CD4-positive, alpha-beta memory T cell (primary cell): ENCODE results near the gene DUOXA2. TPM values are rescaled to one million over a fixed set of nuclear protein-coding genes. Genes with fewer than 3 reads are reported as not detected.
"Not testable (repeated sequence)": the region's sequence is repeated elsewhere in the genome, so short reads cannot be mapped to it uniquely, and the experiment has no call there.

ENCODE experiments used
- CTCF ChIA-PET: fragments of 350-600 bp; sonication (Branson Sonifier 250); formaldehyde crosslinking; loops from one replicate; lab custom pipeline; 2021; ENCODE audit warnings: inconsistent platforms; ENCODE audit not compliant: partially characterized antibody; lab: Charles Lee
- POLR2A ChIA-PET: fragments of 350-600 bp; sonication (Branson Sonifier 250); formaldehyde crosslinking; loops from one replicate; lab custom pipeline; 2021; ENCODE audit not compliant: partially characterized antibody; lab: Charles Lee
- DNase-seq, 5 donors: peaks; one replicate each; pipeline versions ENCODE4 v3.0.0 to v3.0.0-alpha.2; 2020 to 2022; ENCODE audit warnings: mixed read lengths in 1 of 5
- H3K27ac ChIP-seq: one replicate; pipeline ENCODE4 v1.7.0; 2013; ENCODE audit warnings: low read depth, low read length
- H3K27me3 ChIP-seq: 2 replicates; pipeline ENCODE4 v1.7.0; 2013; ENCODE audit warnings: mild to moderate bottlenecking, low read length, moderate library complexity; ENCODE audit not compliant: insufficient read depth
- H3K36me3 ChIP-seq: 2 replicates; pipeline ENCODE4 v1.7.0; 2013; ENCODE audit warnings: mild to moderate bottlenecking, low read length, moderate library complexity; ENCODE audit not compliant: insufficient read depth
- H3K4me1 ChIP-seq: 2 replicates; pipeline ENCODE4 v1.7.0; 2013; ENCODE audit warnings: mild to moderate bottlenecking, low read length, moderate library complexity; ENCODE audit not compliant: insufficient read depth
- H3K4me3 ChIP-seq, 2 donors: one replicate each; pipeline ENCODE4 v1.7.0; 2013; ENCODE audit warnings: low read length in 2 of 2, mild to moderate bottlenecking in 1 of 2
- H3K9me3 ChIP-seq, 2 donors: one replicate each; pipeline ENCODE4 v1.7.0; 2013; ENCODE audit warnings: low read length in 2 of 2, control low read depth in 1 of 2; ENCODE audit not compliant: control insufficient read depth in 1 of 2
- H3K27ac Mint-ChIP-seq, 7 donors: one replicate each; pipeline ENCODE4 v1.8.0; 2020 to 2021; ENCODE audit warnings: mixed read lengths in 7 of 7, mild to moderate bottlenecking in 6 of 7, inconsistent platforms in 3 of 7, moderate library complexity in 3 of 7
- H3K27me3 Mint-ChIP-seq, 2 donors: one replicate each; pipeline ENCODE4 v1.8.0; 2020 to 2021; ENCODE audit warnings: mixed read lengths in 2 of 2
- H3K36me3 Mint-ChIP-seq, 2 donors: one replicate each; pipeline ENCODE4 v1.8.0; 2020 to 2021; ENCODE audit warnings: mixed read lengths in 2 of 2, inconsistent platforms in 1 of 2, mild to moderate bottlenecking in 1 of 2
- H3K4me1 Mint-ChIP-seq, 4 donors: one replicate each; pipeline ENCODE4 v1.8.0; 2020 to 2021; ENCODE audit warnings: mixed read lengths in 4 of 4, mild to moderate bottlenecking in 1 of 4
- H3K4me3 Mint-ChIP-seq, 8 donors: one replicate each; pipeline ENCODE4 v1.8.0; 2020 to 2021; ENCODE audit warnings: mixed read lengths in 8 of 8, mild to moderate bottlenecking in 7 of 8, moderate library complexity in 6 of 8, inconsistent platforms in 3 of 8
- H3K9me3 Mint-ChIP-seq, 8 donors: one replicate each; pipeline ENCODE4 v1.8.0; 2020 to 2021; ENCODE audit warnings: mixed read lengths in 8 of 8, mild to moderate bottlenecking in 5 of 8, inconsistent platforms in 3 of 8, moderate library complexity in 1 of 8
- intact Hi-C: fragments of 100-400 bp; cut with micrococcal nuclease; formaldehyde crosslinking; loops from one replicate; pipeline ENCODE4 v1.15.1; 2023
- polyA plus RNA-seq, 2 donors: library from polyadenylated mRNA; unstranded; fragments of 300-500 nt; fragmentation: Illumina TruSeq; gene quantifications; one replicate each; pipeline ENCODE4 v1.2.3, GENCODE V29; 2021
- total RNA-seq, 2 experiments: library from RNA; stranded (reverse); gene quantifications; one replicate each; pipeline ENCODE4 v1.2.3, GENCODE V29; 2021

The DUOXA2 gene
- total and polyA plus RNA-seq, 4 experiments from 2014 or later = not detected

DNA sequence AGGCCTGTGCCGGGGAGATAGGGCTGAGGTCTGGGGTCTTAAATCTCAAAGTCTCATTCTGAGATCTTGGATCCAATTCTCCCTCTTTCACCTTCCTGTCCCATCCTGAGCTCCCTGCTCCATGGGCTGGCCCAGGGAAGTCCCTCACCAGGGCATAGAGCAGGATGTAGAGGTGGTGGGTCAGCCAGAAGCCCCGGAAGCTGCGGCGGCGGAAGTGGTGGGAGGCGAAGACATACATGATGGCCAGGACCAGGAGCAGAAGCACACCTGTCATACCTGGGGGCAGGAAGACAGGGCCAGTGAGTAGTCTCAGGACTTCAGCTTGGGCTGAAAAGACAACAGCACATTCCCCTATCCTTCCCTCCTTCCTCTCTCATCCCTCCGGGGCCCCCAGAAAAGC is 16.7 kb upstream of the DUOXA2 start:
- Mint-ChIP-seq H3K9me3 (no peaks in the 10 kb centered on the region), H3K4me1 (no peaks in the 10 kb centered on the region), H3K36me3 (no peaks in the 10 kb centered on the region), H3K27ac (no peak overlapping the region), H3K27me3 (peaks cover 0 to 5% of the 10 kb centered on the region in 2 donors), H3K4me3 (no peak overlapping the region)
- ChIA-PET CTCF (no interaction called here), POLR2A (no interaction called here)
- H3K27ac ChIP-seq = no peak overlapping the region
- H3K27me3 ChIP-seq = no peaks in the 10 kb centered on the region
- no peak overlapping the region for H3K4me3 ChIP-seq
- no peaks in the 10 kb centered on the region for H3K4me1 ChIP-seq
- H3K36me3 ChIP-seq = no peaks in the 10 kb centered on the region
- DNase-seq = no peak
- no peaks in the 10 kb centered on the region for H3K9me3 ChIP-seq
- intact Hi-C loops = no loop called here

GRCh38 chr15:45099549-45100165 is 14.5 kb upstream of the DUOXA2 start:
- Histone ChIP-seq H3K27ac (no peak overlapping the region), H3K4me1 (no peaks in the 10 kb centered on the region), H3K9me3 (no peaks in the 10 kb centered on the region), H3K4me3 (no peak overlapping the region), H3K36me3 (no peaks in the 10 kb centered on the region), H3K27me3 (no peaks in the 10 kb centered on the region)
- DNase-seq = no peak
- Mint-ChIP-seq H3K27ac (no peak overlapping the region), H3K4me1 (no peaks in the 10 kb centered on the region), H3K4me3 (no peak overlapping the region), H3K36me3 (no peaks in the 10 kb centered on the region), H3K9me3 (no peaks in the 10 kb centered on the region), H3K27me3 (peaks cover 5 to 10% of the 10 kb centered on the region in 2 donors)
- CTCF ChIA-PET = interaction anchor here (1.7 kb wide), 1 partner anchor 18 kb away, joined by 4 read pairs; no protein-coding TSS in a partner anchor
- POLR2A ChIA-PET = interaction anchor here (0.7 kb wide), 1 partner anchor 192 kb away, joined by 3 read pairs; no protein-coding TSS in a partner anchor
- intact Hi-C loops = no loop called here

- H3K36me3 ChIP-seq = no peaks in the 10 kb centered on the region
- Mint-ChIP-seq H3K27ac (no peak overlapping the region), H3K36me3 (no peaks in the 10 kb centered on the region), H3K4me3 (no peak overlapping the region), H3K27me3 (peaks cover 5 to 12% of the 10 kb centered on the region in 2 donors), H3K9me3 (no peaks in the 10 kb centered on the region), H3K4me1 (no peaks in the 10 kb centered on the region)
- no peaks in the 10 kb centered on the region for H3K4me1 ChIP-seq
- no peaks in the 10 kb centered on the region for H3K27me3 ChIP-seq
- DNase-seq = no peak
- ChIA-PET CTCF (interaction anchor here (1.7 kb wide), 1 partner anchor 17 kb away, joined by 4 read pairs; no protein-coding TSS in a partner anchor), POLR2A (no interaction called here)
- intact Hi-C loops = no loop called here
- H3K27ac ChIP-seq = no peak overlapping the region
- no peaks in the 10 kb centered on the region for H3K9me3 ChIP-seq
- H3K4me3 ChIP-seq = no peak overlapping the region
Measured at GRCh38 chr15:45100884-45101625, 13.1 kb upstream of the DUOXA2 start.

DNA sequence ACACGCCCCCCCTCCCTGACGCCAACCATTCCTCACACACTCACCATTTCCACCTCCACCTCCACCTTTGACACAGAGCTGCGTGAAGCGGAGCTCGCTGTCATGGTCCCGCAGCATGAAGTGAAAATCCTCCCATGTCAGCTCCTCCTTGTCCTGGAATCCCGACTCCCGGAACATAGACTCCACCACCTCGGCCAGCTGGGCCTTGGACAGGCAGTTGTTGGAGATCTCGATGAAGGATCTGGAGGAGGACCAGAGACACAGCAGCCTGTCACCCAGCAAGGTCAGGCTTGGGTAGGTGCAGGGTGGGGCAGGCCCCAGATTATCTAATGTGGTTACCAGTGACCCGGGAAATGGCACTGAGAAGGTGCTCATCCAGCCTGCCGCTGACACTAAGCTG is 12.4 kb upstream of the DUOXA2 start:
- Histone ChIP-seq H3K9me3 (no peaks in the 10 kb centered on the region), H3K4me1 (no peaks in the 10 kb centered on the region), H3K36me3 (no peaks in the 10 kb centered on the region), H3K4me3 (no peak overlapping the region), H3K27me3 (no peaks in the 10 kb centered on the region), H3K27ac (no peak overlapping the region)
- H3K9me3 Mint-ChIP-seq = no peaks in the 10 kb centered on the region
- CTCF ChIA-PET = interaction anchor here (2.2 kb wide), 1 partner anchor 16 kb away, joined by 6 read pairs; no protein-coding TSS in a partner anchor
- H3K27me3 Mint-ChIP-seq = peaks cover 5 to 17% of the 10 kb centered on the region in 2 donors
- H3K4me1 Mint-ChIP-seq = no peaks in the 10 kb centered on the region
- H3K36me3 Mint-ChIP-seq = no peaks in the 10 kb centered on the region
- DNase-seq = no peak
- no peak overlapping the region for H3K4me3 Mint-ChIP-seq
- intact Hi-C loops = no loop called here
- H3K27ac Mint-ChIP-seq = no peak overlapping the region
- POLR2A ChIA-PET = no interaction called here

GRCh38 chr15:45102226-45102625 is 11.9 kb upstream of the DUOXA2 start:
- POLR2A ChIA-PET = no interaction called here
- peaks cover 5 to 17% of the 10 kb centered on the region in 2 donors for H3K27me3 Mint-ChIP-seq
- H3K36me3 ChIP-seq = no peaks in the 10 kb centered on the region
- no peaks in the 10 kb centered on the region for H3K9me3 Mint-ChIP-seq
- DNase-seq = no peak
- H3K9me3 ChIP-seq = no peaks in the 10 kb centered on the region
- H3K4me3 Mint-ChIP-seq = no peak overlapping the region
- intact Hi-C loops = no loop called here
- no peaks in the 10 kb centered on the region for H3K27me3 ChIP-seq
- no peaks in the 10 kb centered on the region for H3K36me3 Mint-ChIP-seq
- no peak overlapping the region for H3K27ac Mint-ChIP-seq
- CTCF ChIA-PET = interaction anchor here (2.2 kb wide), 1 partner anchor 16 kb away, joined by 6 read pairs; no protein-coding TSS in a partner anchor
- H3K4me1 ChIP-seq = no peaks in the 10 kb centered on the region
- no peaks in the 10 kb centered on the region for H3K4me1 Mint-ChIP-seq
- no peak overlapping the region for H3K27ac ChIP-seq
- no peak overlapping the region for H3K4me3 ChIP-seq

DNA sequence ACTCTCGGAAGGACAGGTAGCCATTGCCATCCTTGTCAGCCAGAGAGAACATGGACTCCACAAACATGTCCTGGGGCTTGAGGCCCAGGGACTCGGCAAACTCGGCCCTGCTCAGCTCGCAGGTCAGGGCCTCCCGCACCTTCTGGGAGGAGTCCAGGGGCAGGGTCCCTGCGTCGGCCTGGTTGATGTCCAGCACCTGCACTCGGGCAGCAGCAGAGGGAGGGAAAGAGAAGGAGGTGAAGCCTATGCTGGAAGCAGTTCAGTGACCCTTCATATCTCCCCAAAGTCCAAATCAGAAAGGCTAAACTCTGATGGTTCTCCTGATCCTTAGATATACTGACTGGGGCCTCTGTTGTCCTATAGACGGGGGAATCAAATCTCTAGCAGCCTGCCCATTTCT is 10.0 kb upstream of the DUOXA2 start:
- H3K4me1 ChIP-seq, H3K27me3 ChIP-seq, H3K9me3 ChIP-seq, H3K4me1 Mint-ChIP-seq, H3K27ac Mint-ChIP-seq, DNase-seq, intact Hi-C loops, H3K27ac ChIP-seq, H3K4me3 Mint-ChIP-seq, H3K36me3 Mint-ChIP-seq, POLR2A ChIA-PET, H3K36me3 ChIP-seq, H3K9me3 Mint-ChIP-seq, H3K4me3 ChIP-seq: not testable (repeated sequence)
- CTCF ChIA-PET = interaction anchor here (2.5 kb wide), 1 partner anchor 14 kb away, joined by 12 read pairs; no protein-coding TSS in a partner anchor
- peaks cover 10 to 23% of the 10 kb centered on the region in 2 donors for H3K27me3 Mint-ChIP-seq

DNA sequence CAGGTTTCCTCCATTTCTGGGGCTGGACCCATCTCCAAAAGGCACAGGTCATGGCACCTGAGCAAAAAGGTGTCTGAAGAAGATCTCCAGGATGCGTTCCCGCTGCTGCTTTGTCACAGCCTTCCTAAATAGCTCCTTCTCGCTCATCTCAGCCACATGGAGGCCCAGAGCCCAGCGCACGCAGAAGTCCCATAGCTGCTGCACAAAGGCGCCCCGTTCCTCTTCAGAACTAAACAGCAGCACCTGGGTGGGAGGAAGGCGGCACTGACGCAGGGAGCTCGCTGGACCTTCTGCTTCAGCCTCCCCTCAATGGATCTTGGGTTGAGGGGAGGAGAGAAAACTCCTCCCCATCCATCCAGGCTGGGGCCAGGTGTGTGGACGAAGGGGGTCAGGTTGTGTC is 8.5 kb upstream of the DUOXA2 start:
- intact Hi-C loops = no loop called here
- Histone ChIP-seq H3K4me3 (no peak overlapping the region), H3K27ac (no peak overlapping the region), H3K4me1 (no peaks in the 10 kb centered on the region), H3K9me3 (no peaks in the 10 kb centered on the region), H3K36me3 (no peaks in the 10 kb centered on the region), H3K27me3 (peaks cover 10% of the 10 kb centered on the region)
- no peaks in the 10 kb centered on the region for H3K9me3 Mint-ChIP-seq
- H3K27me3 Mint-ChIP-seq = peaks cover 22 to 37% of the 10 kb centered on the region in 2 donors
- no peak overlapping the region for H3K4me3 Mint-ChIP-seq
- no peaks in the 10 kb centered on the region for H3K36me3 Mint-ChIP-seq
- POLR2A ChIA-PET = no interaction called here
- CTCF ChIA-PET = interaction anchor here (2.5 kb wide), 1 partner anchor 13 kb away, joined by 12 read pairs; no protein-coding TSS in a partner anchor
- DNase-seq = no peak
- no peak overlapping the region for H3K27ac Mint-ChIP-seq
- no peaks in the 10 kb centered on the region for H3K4me1 Mint-ChIP-seq
